Activated CD4-positive, alpha-beta T cell treated with anti-CD3 and anti-CD28 coated beads, Interleukin-2, amount 50 U/mL, for 48 hours (primary cell): ENCODE results near the gene SLC30A10.
"Not testable (repeated sequence)": the region's sequence is repeated elsewhere in the genome, so short reads cannot be mapped to it uniquely, and the experiment has no call there.

Experiments
- DNase-seq, 2 experiments: peaks; one replicate each; pipeline ENCODE4 v3.0.0-alpha.2; 2020

The SLC30A10 gene

GRCh38 chr1:219927298-219927955 is 930 bp downstream of the SLC30A10 start:
- no peak for DNase-seq

- DNase-seq = no peak
Measured at GRCh38 chr1:219926363-219926998, 1.9 kb downstream of the SLC30A10 start.

- no peak for DNase-seq
Measured at GRCh38 chr1:219924342-219924741, 4.0 kb downstream of the SLC30A10 start.

- no peak for DNase-seq
Measured at GRCh38 chr1:219917851-219918466, 10.4 kb downstream of the SLC30A10 start.

GRCh38 chr1:219917281-219917680 is 11.1 kb downstream of the SLC30A10 start:
- no peak for DNase-seq

GRCh38 chr1:219916257-219916656 is 12.1 kb downstream of the SLC30A10 start:
- no peak for DNase-seq

GRCh38 chr1:219913005-219913770 is 15.2 kb downstream of the SLC30A10 start:
- DNase-seq = no peak

- no peak for DNase-seq
Measured at GRCh38 chr1:219910716-219911115, 17.6 kb downstream of the SLC30A10 start.

- no peak for DNase-seq
Measured at GRCh38 chr1:219909476-219909875, 18.9 kb downstream of the SLC30A10 start.

- DNase-seq = no peak
Measured at GRCh38 chr1:219908170-219908569, 20.2 kb downstream of the SLC30A10 start.

GRCh38 chr1:219907772-219908070 is 20.6 kb downstream of the SLC30A10 start:
- DNase-seq = no peak

GRCh38 chr1:219906924-219907771 is 21.2 kb downstream of the SLC30A10 start:
- DNase-seq = no peak

GRCh38 chr1:219906565-219906923 is 21.8 kb downstream of the SLC30A10 start:
- DNase-seq = not testable (repeated sequence)

- no peak for DNase-seq
Measured at GRCh38 chr1:219905524-219905923, 22.8 kb downstream of the SLC30A10 start.

GRCh38 chr1:219904934-219905333 is 23.4 kb downstream of the SLC30A10 start:
- DNase-seq = no peak

- no peak for DNase-seq
Measured at GRCh38 chr1:219903353-219903871, 24.9 kb downstream of the SLC30A10 start.

- DNase-seq = no peak
Measured at GRCh38 chr1:219902951-219903350, 25.4 kb downstream of the SLC30A10 start.

- no peak for DNase-seq
Measured at GRCh38 chr1:219900882-219901281, 27.5 kb downstream of the SLC30A10 start.

GRCh38 chr1:219900201-219900600 is 28.2 kb downstream of the SLC30A10 start:
- no peak for DNase-seq

GRCh38 chr1:219898375-219898774 is 30.0 kb downstream of the SLC30A10 start:
- DNase-seq = no peak

- DNase-seq = no peak
Measured at GRCh38 chr1:219897914-219898313, 30.4 kb downstream of the SLC30A10 start.

GRCh38 chr1:219892271-219892670 is 36.1 kb downstream of the SLC30A10 start:
- DNase-seq = not testable (repeated sequence)

- not testable (repeated sequence) for DNase-seq
Measured at GRCh38 chr1:219891846-219892245, 36.5 kb downstream of the SLC30A10 start.
